HG03045 (cell line): ENCODE data around the gene ATOH1.

Experiments
- ATAC-seq: cut with Tn5 transposase; IDR thresholded peaks from one replicate; pipeline ENCODE4 v1.9.1; 2021; ENCODE audit warnings: mild to moderate bottlenecking, moderate library complexity; ENCODE audit not compliant: unreplicated experiment

ATOH1 gene

GRCh38 chr4:93834249-93835066 lies 5.9 kb downstream of the ATOH1 start:
- ATAC-seq, result no peak

DNA sequence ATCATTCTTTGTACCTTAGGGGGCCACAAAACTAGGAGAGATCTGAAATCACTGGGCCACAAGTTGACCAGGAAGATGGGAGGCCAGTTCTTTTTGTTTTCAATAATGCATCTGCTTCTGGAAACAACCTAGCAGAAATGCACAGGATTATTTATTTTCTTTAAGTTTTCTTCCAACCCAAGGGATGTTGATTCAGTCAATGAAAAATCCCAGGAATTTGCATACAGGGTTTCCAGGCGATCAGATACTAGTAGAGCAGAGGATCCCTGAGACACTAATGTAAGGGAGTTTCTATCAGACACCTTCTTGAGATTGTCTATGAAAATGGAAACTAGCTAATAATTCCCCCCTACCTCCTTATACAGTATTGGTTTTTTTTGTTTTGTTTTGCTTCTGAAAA lies 7.4 kb downstream of the ATOH1 start:
- ATAC-seq, result no peak

GRCh38 chr4:93839704-93840103 lies 11.2 kb downstream of the ATOH1 start:
- no peak for ATAC-seq

DNA sequence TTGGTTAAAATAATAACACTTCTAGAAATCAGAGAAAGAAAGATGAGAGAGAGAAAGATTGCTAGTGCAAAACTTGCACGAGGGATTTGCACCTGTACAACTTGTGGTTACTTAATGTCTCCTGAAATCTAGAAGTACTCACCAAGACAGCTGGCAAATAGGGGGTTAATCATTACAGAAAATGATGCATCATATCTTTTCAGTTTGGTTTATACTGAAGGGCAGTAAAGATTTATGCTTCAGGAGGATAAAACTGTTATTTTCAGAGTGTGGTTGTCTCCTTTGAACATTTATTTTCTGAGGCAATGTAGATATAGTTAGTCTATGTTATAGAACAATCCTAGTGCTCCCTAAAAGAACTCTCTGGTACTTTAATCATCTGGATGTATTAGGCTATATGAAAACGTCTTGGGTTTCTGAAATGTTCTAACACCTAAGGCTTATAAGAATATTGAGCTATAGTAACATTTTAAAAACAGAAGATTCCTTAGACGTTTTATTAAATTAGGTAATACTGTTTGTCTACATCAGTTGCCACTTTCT lies 13.3 kb downstream of the ATOH1 start:
- ATAC-seq, result no peak

DNA sequence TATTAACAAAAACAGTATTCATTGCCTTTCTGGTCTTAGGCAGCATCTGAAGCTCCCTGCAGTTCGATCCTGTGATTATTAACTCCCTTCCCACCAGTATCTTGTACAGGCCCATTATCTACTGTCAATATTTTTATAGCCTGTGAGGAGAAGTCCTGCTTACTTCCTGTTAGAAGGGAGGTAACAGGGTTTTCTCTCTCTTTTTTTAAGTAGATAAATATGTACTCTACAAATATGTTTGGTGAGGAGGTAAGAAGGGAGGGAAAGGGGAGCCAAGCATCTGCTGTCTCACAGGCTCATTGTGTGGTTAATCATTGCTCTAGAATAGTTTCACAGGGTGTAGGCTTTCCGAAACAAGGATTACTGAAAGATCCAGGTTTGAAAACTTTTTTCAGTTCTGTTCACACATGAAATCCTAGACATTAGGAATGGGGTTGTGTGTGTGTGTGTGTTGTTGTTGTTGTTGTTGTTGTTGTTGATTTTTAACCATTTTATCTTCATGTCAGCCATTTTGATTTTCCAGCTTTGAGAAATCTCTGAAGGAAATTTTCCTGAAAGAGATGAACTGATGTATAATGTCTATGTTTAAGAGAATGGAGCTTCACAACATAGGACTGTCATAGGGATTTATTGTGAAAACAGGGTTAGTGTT lies 14.2 kb downstream of the ATOH1 start:
- ATAC-seq, result no peak

- ATAC-seq, result no peak
These were observed 15.2 kb downstream of the ATOH1 start for GRCh38 chr4:93843772-93844171.

GRCh38 chr4:93852680-93853079 lies 24.1 kb downstream of the ATOH1 start:
- ATAC-seq, result no peak

GRCh38 chr4:93855926-93856325 lies 27.4 kb downstream of the ATOH1 start:
- ATAC-seq, result no peak

DNA sequence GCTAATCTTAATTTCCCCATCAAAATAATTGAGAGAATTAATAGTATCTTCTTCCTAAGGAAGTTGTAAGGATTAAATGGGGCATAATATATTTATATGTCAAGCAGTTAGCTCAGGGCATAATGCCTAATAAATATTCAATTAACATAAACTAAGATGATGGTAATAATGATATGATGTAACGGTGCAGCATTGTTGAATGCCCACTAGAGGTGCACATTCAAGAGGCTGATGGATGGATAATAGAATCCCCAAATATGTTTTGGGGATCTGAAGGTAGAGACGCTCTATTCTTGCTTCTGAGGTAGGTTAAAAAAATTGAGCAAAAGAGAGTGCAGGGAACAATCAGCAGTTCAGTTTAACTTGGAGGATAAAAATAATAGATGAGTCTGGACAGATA lies 37.1 kb downstream of the ATOH1 start:
- ATAC-seq, result no peak

- ATAC-seq, result no peak
These were observed 39.0 kb downstream of the ATOH1 start for GRCh38 chr4:93867416-93868001.

DNA sequence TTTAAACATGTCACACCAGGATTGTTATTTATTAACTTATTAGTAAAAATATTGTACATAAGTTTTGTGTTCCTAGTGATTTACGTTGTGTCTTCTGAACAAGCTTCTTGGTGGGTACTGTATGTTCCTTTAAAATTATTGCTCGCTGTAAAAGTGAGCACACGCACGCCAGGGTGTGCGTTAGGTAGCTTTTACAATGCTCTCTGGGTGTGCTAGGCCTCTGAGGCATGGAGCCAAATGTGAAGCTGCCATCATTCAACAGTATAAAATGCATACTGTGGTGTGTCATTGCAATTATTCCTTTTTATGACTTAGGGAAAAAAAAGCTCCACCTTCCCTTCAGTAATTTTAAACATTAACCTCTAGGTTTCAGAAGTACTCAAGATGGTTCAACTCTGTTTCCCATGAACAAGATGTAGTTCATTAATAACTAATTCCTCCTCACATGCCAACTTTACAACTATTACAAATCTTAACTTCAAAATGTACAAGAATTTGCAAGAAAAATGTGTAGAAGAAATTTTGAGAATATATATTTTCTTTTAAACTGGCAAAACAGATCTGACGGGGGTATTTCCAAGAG lies 42.4 kb downstream of the ATOH1 start:
- ATAC-seq, result no peak

DNA sequence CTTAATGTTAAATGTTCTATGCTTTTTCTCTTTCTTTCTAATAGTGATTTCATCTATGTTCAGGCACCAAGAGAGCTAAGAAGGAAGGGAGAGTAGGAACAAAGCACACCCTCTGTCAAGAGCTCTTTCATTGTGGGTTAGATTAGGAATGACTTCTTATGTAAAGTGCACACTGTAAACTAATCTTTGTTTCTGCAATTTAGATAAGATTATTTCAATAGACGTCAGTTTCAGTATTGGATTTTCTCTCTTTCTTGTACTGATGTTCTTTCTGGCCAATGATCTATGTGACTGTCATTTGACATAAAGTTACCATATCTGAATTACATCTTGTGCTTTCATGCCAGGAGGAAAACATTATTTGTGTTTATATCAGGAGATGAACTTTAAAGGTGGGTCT lies 48.2 kb downstream of the ATOH1 start:
- no peak for ATAC-seq

GRCh38 chr4:93878566-93878965 lies 50.0 kb downstream of the ATOH1 start:
- no peak for ATAC-seq

- no peak for ATAC-seq
These were observed 51.4 kb downstream of the ATOH1 start for GRCh38 chr4:93879919-93880318.
